Body of pancreas (tissue), 4 donors: Measurements from ENCODE around the gene SAMD7. TPM values are rescaled to one million over a fixed set of nuclear protein-coding genes. Genes with fewer than 3 reads are reported as not detected.

Source experiments
- ATAC-seq: fragments of 150-250 bp; one replicate; pipeline ENCODE4 v1.9.1; 2016
- DNase-seq, 4 donors: peaks; one replicate each; pipeline ENCODE4 v3.0.0-alpha.2; 2019
- H3K27ac ChIP-seq, 4 donors: fragments of 200-600 bp; sonication (generic); 1 replicate in 3 of 4; 2 replicates in 1 of 4; pipeline versions ENCODE4 v1.5.1 to v1.6.1; 2016 to 2019; ENCODE audit warnings: mild to moderate bottlenecking in 1 of 4, mixed read lengths in 1 of 4, moderate library complexity in 1 of 4
- H3K27me3 ChIP-seq, 2 donors: fragments of 200-600 bp; sonication (generic); one replicate each; pipeline ENCODE4 v1.6.0; 2016; ENCODE audit warnings: mild to moderate bottlenecking in 1 of 2
- H3K36me3 ChIP-seq, 2 donors: fragments of 200-600 bp; sonication (generic); replicated peaks in 1 of 2; 2 replicates each; pipeline ENCODE4 v1.5.1; 2016; ENCODE audit warnings: low read depth in 2 of 2; ENCODE audit not compliant: insufficient read depth in 1 of 2
- H3K4me1 ChIP-seq: fragments of 200-600 bp; sonication (generic); one replicate; pipeline ENCODE4 v1.6.0; 2016
- H3K4me3 ChIP-seq, 2 donors: fragments of 200-600 bp; sonication (generic); 1 replicate in 1 of 2; 2 replicates in 1 of 2; pipeline ENCODE4 v1.5.1; 2016 to 2019
- H3K9me3 ChIP-seq, 3 donors: fragments of 200-600 bp; sonication (generic); 1 replicate in 2 of 3; 2 replicates in 1 of 3; pipeline ENCODE4 v1.5.1; 2016
- CTCF ChIP-seq, 7 experiments: fragments of 450-650 bp in 4 of 7; fragments of 200-600 bp in 3 of 7; sonication (generic) in 3 of 7; IDR thresholded peaks; one replicate each; pipeline ENCODE4 v1.5.1; 2016 to 2019; ENCODE audit warnings: antibody characterized with exemption in 7 of 7
- POLR2A ChIP-seq, 3 donors: fragments of 450-650 bp; IDR thresholded peaks; one replicate each; pipeline ENCODE4 v1.6.1; 2016; ENCODE audit warnings: antibody characterized with exemption in 3 of 3, mild to moderate bottlenecking in 2 of 3
- WGBS, 2 donors: methylation state at CpG; one replicate each; pipeline ENCODE4 v1.1.5; 2017; 5-methylcytosine and 5-hydroxymethylcytosine counted together
- intact Hi-C: fragments of 100-400 bp; cut with DNase I; formaldehyde crosslinking; loops from one replicate; pipeline ENCODE4 v1.15.1; 2023
- total RNA-seq, 2 donors: library from RNA; depleted of rRNA; stranded (reverse); fragments of >200 nt; gene quantifications; one replicate each; pipeline ENCODE4 v1.1.0, GENCODE V29; 2016

SAMD7 gene
- total RNA-seq, 2 donors from 2014 or later: not detected

GRCh38 chr3:169939320-169939719 is 27.9 kb downstream of the SAMD7 start:
- ATAC-seq (no peak), DNase-seq (no peak)
- TF ChIP-seq POLR2A (IDR thresholded peaks at IDR 0.05) (no peak), CTCF (IDR thresholded peaks at IDR 0.05) (no peak)
- Histone ChIP-seq H3K9me3 (no peaks in the 10 kb centered on the region), H3K27ac (no peak overlapping the region), H3K4me1 (no peaks in the 10 kb centered on the region), H3K27me3 (no peaks in the 10 kb centered on the region), H3K4me3 (no peak overlapping the region), H3K36me3 (no peaks in the 10 kb centered on the region)
- WGBS, 2 donors: 12 to 22% methylated on average over 1 of the region's 1 CpG
- intact Hi-C loops: no loop called here

- no peaks in the 10 kb centered on the region for H3K27me3 ChIP-seq
- TF ChIP-seq POLR2A (IDR thresholded peaks at IDR 0.05) (no peak), CTCF (IDR thresholded peaks at IDR 0.05) (no peak)
- no peak for ATAC-seq
- no peaks in the 10 kb centered on the region for H3K4me1 ChIP-seq
- H3K4me3 ChIP-seq: no peak overlapping the region
- H3K27ac ChIP-seq: no peak overlapping the region
- intact Hi-C loops: no loop called here
- H3K36me3 ChIP-seq: no peaks in the 10 kb centered on the region
- no peak for DNase-seq
- WGBS, 2 donors: 87 to 89% methylated on average over 5 of the region's 5 CpGs
- H3K9me3 ChIP-seq: no peaks in the 10 kb centered on the region
Measured at GRCh38 chr3:169939751-169940150, 28.4 kb downstream of the SAMD7 start.

- DNase-seq (no peak), ATAC-seq (no peak)
- Histone ChIP-seq H3K4me3 (no peak overlapping the region), H3K4me1 (no peaks in the 10 kb centered on the region), H3K27me3 (no peaks in the 10 kb centered on the region), H3K36me3 (no peaks in the 10 kb centered on the region), H3K27ac (no peak overlapping the region), H3K9me3 (no peaks in the 10 kb centered on the region)
- WGBS, 2 donors: 41 to 49% methylated on average over 6 of the region's 6 CpGs
- TF ChIP-seq POLR2A (IDR thresholded peaks at IDR 0.05) (no peak), CTCF (IDR thresholded peaks at IDR 0.05) (no peak)
- intact Hi-C loops: no loop called here
Measured at GRCh38 chr3:169940470-169941181, 29.3 kb downstream of the SAMD7 start.

- intact Hi-C loops: no loop called here
- H3K27ac ChIP-seq: peak overlapping the region in 1 of 4 donors; percentile 28
- peaks cover 11% of the 10 kb centered on the region for H3K4me1 ChIP-seq
- no peak for ATAC-seq
- no peaks in the 10 kb centered on the region for H3K36me3 ChIP-seq
- H3K4me3 ChIP-seq: no peak overlapping the region
- peak in 1 of 4 donors; percentile 62 for DNase-seq
- H3K27me3 ChIP-seq: no peaks in the 10 kb centered on the region
- no peaks in the 10 kb centered on the region for H3K9me3 ChIP-seq
- TF ChIP-seq CTCF (IDR thresholded peaks at IDR 0.05): no peak
- no peak for TF ChIP-seq POLR2A (IDR thresholded peaks at IDR 0.05)
- 71 to 74% methylated on average over 7 of the region's 7 CpGs for WGBS, 2 donors
Measured at GRCh38 chr3:169945313-169945712, 33.9 kb downstream of the SAMD7 start.

GRCh38 chr3:169946336-169946735 is 35.0 kb downstream of the SAMD7 start:
- Histone ChIP-seq H3K36me3 (no peaks in the 10 kb centered on the region), H3K27me3 (no peaks in the 10 kb centered on the region), H3K4me1 (peaks cover 11% of the 10 kb centered on the region), H3K9me3 (no peaks in the 10 kb centered on the region), H3K4me3 (no peak overlapping the region), H3K27ac (no peak overlapping the region)
- TF ChIP-seq POLR2A (IDR thresholded peaks at IDR 0.05) (no peak), CTCF (IDR thresholded peaks at IDR 0.05) (no peak)
- DNase-seq: no peak
- intact Hi-C loops: no loop called here
- ATAC-seq: no peak
- WGBS, 2 donors: 97 to 100% methylated on average over 2 to 3 of the region's 3 CpGs
